WTC11 (cell line): ENCODE measurements around the gene SNX32. TPM values are rescaled to one million over a fixed set of nuclear protein-coding genes. Genes with fewer than 3 reads are reported as not detected.

Experiments used
- ARID4B ChIP-seq: sonication (generic); formaldehyde crosslinking; IDR thresholded peaks from 2 replicates; pipeline ENCODE4 v1.8.0; 2023; ENCODE audit warnings: missing genetic modification reagents, mild to moderate bottlenecking, borderline replicate concordance
- ATF1 ChIP-seq: sonication (generic); formaldehyde crosslinking; IDR thresholded peaks from 2 replicates; pipeline ENCODE4 v1.8.1; 2023; ENCODE audit warnings: mild to moderate bottlenecking, moderate library complexity, missing genetic modification reagents
- CREB1 ChIP-seq: sonication (generic); formaldehyde crosslinking; IDR thresholded peaks from 2 replicates; pipeline ENCODE4 v1.8.0; 2023; ENCODE audit warnings: mild to moderate bottlenecking, missing genetic modification reagents
- E2F1 ChIP-seq: sonication (generic); formaldehyde crosslinking; IDR thresholded peaks from 2 replicates; pipeline ENCODE4 v1.8.0; 2022; ENCODE audit warnings: mild to moderate bottlenecking, missing genetic modification reagents
- E2F4 ChIP-seq: sonication (generic); formaldehyde crosslinking; IDR thresholded peaks from 2 replicates; pipeline ENCODE4 v1.8.1; 2022; ENCODE audit warnings: low read depth, mild to moderate bottlenecking, moderate library complexity, missing genetic modification reagents, borderline replicate concordance
- ERG ChIP-seq: fragments of 250-450 bp; sonication (Bioruptor Pico); IDR thresholded peaks from 2 replicates; pipeline ENCODE4 v1.8.0; 2021; ENCODE audit warnings: mild to moderate bottlenecking
- ETV6 ChIP-seq: sonication (generic); formaldehyde crosslinking; IDR thresholded peaks from 2 replicates; pipeline ENCODE4 v1.8.1; 2022; ENCODE audit warnings: mild to moderate bottlenecking, missing genetic modification reagents
- FOXJ3 ChIP-seq: sonication (generic); formaldehyde crosslinking; IDR thresholded peaks from 2 replicates; pipeline ENCODE4 v1.9.0; 2021; ENCODE audit warnings: missing genetic modification reagents, mild to moderate bottlenecking, borderline replicate concordance
- GABPB1 ChIP-seq: sonication (generic); formaldehyde crosslinking; IDR thresholded peaks from 2 replicates; pipeline ENCODE4 v1.8.1; 2023; ENCODE audit warnings: mild to moderate bottlenecking, missing genetic modification reagents
- GTF2I ChIP-seq: fragments of 250-450 bp; sonication (Bioruptor Pico); conservative IDR thresholded peaks from 2 replicates; pipeline ENCODE4 v1.4.0; 2021; ENCODE audit warnings: mild to moderate bottlenecking
- IRF2 ChIP-seq: sonication (generic); formaldehyde crosslinking; IDR thresholded peaks from 2 replicates; pipeline ENCODE4 v1.8.0; 2022; ENCODE audit warnings: low read depth, missing genetic modification reagents, borderline replicate concordance
- MAX ChIP-seq: sonication (generic); formaldehyde crosslinking; IDR thresholded peaks from 2 replicates; pipeline ENCODE4 v1.8.0; 2022; ENCODE audit warnings: mild to moderate bottlenecking, missing genetic modification reagents
- NR2C2 ChIP-seq: sonication (generic); formaldehyde crosslinking; IDR thresholded peaks from 2 replicates; pipeline ENCODE4 v1.8.0; 2022; ENCODE audit warnings: mild to moderate bottlenecking, missing genetic modification reagents
- NR3C1 ChIP-seq: sonication (generic); formaldehyde crosslinking; conservative IDR thresholded peaks from 2 replicates; pipeline ENCODE4 v1.8.1; 2023; ENCODE audit warnings: low read depth, mild to moderate bottlenecking, missing genetic modification reagents
- RELA ChIP-seq: sonication (generic); formaldehyde crosslinking; IDR thresholded peaks from 2 replicates; pipeline ENCODE4 v1.8.1; 2022; ENCODE audit warnings: missing genetic modification reagents, mild to moderate bottlenecking, borderline replicate concordance
- TEAD1 ChIP-seq: sonication (generic); formaldehyde crosslinking; IDR thresholded peaks from 2 replicates; pipeline ENCODE4 v1.8.0; 2022; ENCODE audit warnings: mild to moderate bottlenecking, missing genetic modification reagents
- ZBTB21 ChIP-seq: sonication (generic); formaldehyde crosslinking; IDR thresholded peaks from 2 replicates; pipeline ENCODE4 v1.8.1; 2023; ENCODE audit warnings: mild to moderate bottlenecking, missing genetic modification reagents, borderline replicate concordance
- ZBTB43 ChIP-seq: sonication (generic); formaldehyde crosslinking; IDR thresholded peaks from 2 replicates; pipeline ENCODE4 v1.8.1; 2023; ENCODE audit warnings: mild to moderate bottlenecking, missing genetic modification reagents
- ZNF138 ChIP-seq: sonication (generic); formaldehyde crosslinking; conservative IDR thresholded peaks from 2 replicates; pipeline ENCODE4 v1.8.1; 2022; ENCODE audit warnings: mild to moderate bottlenecking, moderate library complexity, missing genetic modification reagents
- ZNF219 ChIP-seq: sonication (generic); formaldehyde crosslinking; IDR thresholded peaks from 2 replicates; pipeline ENCODE4 v1.8.0; 2023; ENCODE audit warnings: missing genetic modification reagents, mild to moderate bottlenecking, borderline replicate concordance
- ZNF232 ChIP-seq: sonication (generic); formaldehyde crosslinking; IDR thresholded peaks from 2 replicates; pipeline ENCODE4 v1.8.0; 2022; ENCODE audit warnings: mild to moderate bottlenecking, missing genetic modification reagents
- ZNF263 ChIP-seq: sonication (generic); formaldehyde crosslinking; IDR thresholded peaks from 2 replicates; pipeline ENCODE4 v1.8.1; 2022; ENCODE audit warnings: low read depth, mild to moderate bottlenecking, moderate library complexity, missing genetic modification reagents
- ZNF416 ChIP-seq: fragments of 250-450 bp; sonication (Bioruptor Pico); IDR thresholded peaks from 2 replicates; pipeline ENCODE4 v1.9.0; 2021; ENCODE audit warnings: mild to moderate bottlenecking, inconsistent platforms
- ZNF671 ChIP-seq: fragments of 250-450 bp; sonication (Bioruptor Pico); IDR thresholded peaks from 2 replicates; pipeline ENCODE4 v1.8.0; 2021; ENCODE audit warnings: mild to moderate bottlenecking
- total RNA-seq: library from RNA; stranded (reverse); gene quantifications from 3 replicates; pipeline ENCODE4 v1.2.3, GENCODE V29; 2021
- TF ChIP-seq, protein P1 (sequence below): fragments of 250-450 bp; sonication (Bioruptor Pico); IDR thresholded peaks from 2 replicates; pipeline ENCODE4 v2.1.2; 2022; ENCODE audit warnings: mild to moderate bottlenecking, moderate library complexity
- TF ChIP-seq, protein P2 (sequence below): fragments of 250-450 bp; sonication (Bioruptor Pico); IDR thresholded peaks from 2 replicates; pipeline ENCODE4 v1.9.0; 2021; ENCODE audit warnings: moderate library complexity, mild to moderate bottlenecking, inconsistent platforms, borderline replicate concordance
- TF ChIP-seq, protein P3 (sequence below): sonication (generic); formaldehyde crosslinking; IDR thresholded peaks from 2 replicates; pipeline ENCODE4 v1.8.1; 2023; ENCODE audit warnings: mild to moderate bottlenecking, missing genetic modification reagents, moderate library complexity

SNX32 gene
- total RNA-seq, 1 experiment from 2014 or later, result 2.9 TPM

- TF ChIP-seq ZNF232 (CRISPR knock-in tag) (no peak), ZNF671 (no peak), IRF2 (CRISPR knock-in tag) (no peak), ZNF138 (CRISPR knock-in tag) (no peak), FOXJ3 (CRISPR knock-in tag) (no peak), ATF1 (CRISPR knock-in tag) (no peak), E2F1 (CRISPR knock-in tag) (no peak), ZBTB43 (CRISPR knock-in tag) (peak; percentile 75; the same call in 1 of the 2 replicates), E2F4 (CRISPR knock-in tag) (no peak), ZNF219 (CRISPR knock-in tag) (no peak), MAX (CRISPR knock-in tag) (peak; percentile 95), ARID4B (CRISPR knock-in tag) (peak; percentile 45; the same call in 1 of the 2 replicates), NR2C2 (no peak), TEAD1 (CRISPR knock-in tag) (peak; percentile 17; the same call in 1 of the 2 replicates), ZNF416 (CRISPR knock-in tag) (no peak), ERG (CRISPR knock-in tag) (no peak), ZBTB21 (no peak), ZNF263 (CRISPR knock-in tag) (no peak), ETV6 (no peak; the same call in 1 of the 2 replicates), CREB1 (CRISPR knock-in tag) (0 out of 2 replicates have a peak, but pooled peaks have one; percentile 58), GABPB1 (CRISPR knock-in tag) (no peak), GTF2I (CRISPR knock-in tag) (no peak), RELA (CRISPR knock-in tag) (no peak), NR3C1 (CRISPR knock-in tag) (no peak)
- TF ChIP-seq, protein P1, sequence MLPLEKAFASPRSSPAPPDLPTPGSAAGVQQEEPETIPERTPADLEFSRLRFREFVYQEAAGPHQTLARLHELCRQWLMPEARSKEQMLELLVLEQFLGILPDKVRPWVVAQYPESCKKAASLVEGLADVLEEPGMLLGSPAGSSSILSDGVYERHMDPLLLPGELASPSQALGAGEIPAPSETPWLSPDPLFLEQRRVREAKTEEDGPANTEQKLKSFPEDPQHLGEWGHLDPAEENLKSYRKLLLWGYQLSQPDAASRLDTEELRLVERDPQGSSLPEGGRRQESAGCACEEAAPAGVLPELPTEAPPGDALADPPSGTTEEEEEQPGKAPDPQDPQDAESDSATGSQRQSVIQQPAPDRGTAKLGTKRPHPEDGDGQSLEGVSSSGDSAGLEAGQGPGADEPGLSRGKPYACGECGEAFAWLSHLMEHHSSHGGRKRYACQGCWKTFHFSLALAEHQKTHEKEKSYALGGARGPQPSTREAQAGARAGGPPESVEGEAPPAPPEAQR, result no peak
- TF ChIP-seq, protein P2, sequence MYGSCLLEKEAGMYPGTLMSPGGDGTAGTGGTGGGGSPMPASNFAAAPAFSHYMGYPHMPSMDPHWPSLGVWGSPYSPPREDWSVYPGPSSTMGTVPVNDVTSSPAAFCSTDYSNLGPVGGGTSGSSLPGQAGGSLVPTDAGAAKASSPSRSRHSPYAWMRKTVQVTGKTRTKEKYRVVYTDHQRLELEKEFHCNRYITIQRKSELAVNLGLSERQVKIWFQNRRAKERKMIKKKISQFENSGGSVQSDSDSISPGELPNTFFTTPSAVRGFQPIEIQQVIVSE (CRISPR knock-in tag), result no peak
- TF ChIP-seq, protein P3, sequence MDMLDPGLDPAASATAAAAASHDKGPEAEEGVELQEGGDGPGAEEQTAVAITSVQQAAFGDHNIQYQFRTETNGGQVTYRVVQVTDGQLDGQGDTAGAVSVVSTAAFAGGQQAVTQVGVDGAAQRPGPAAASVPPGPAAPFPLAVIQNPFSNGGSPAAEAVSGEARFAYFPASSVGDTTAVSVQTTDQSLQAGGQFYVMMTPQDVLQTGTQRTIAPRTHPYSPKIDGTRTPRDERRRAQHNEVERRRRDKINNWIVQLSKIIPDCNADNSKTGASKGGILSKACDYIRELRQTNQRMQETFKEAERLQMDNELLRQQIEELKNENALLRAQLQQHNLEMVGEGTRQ (CRISPR knock-in tag), result no peak
Measured at GRCh38 chr11:65899356-65900124, 65.8 kb downstream of the SNX32 start (continued).
